A549 (cell line): ENCODE results near the gene STAT4.

Source experiments
- CHD4 ChIP-seq: fragments of 200-600 bp; sonication (generic); IDR thresholded peaks from 2 replicates; pipeline ENCODE4 v1.6.1; 2016; ENCODE audit warnings: antibody characterized with exemption, mild to moderate bottlenecking, borderline replicate concordance
- CTCF ChIP-seq: fragments of >200 bp; sonication (Bioruptor Twin); formaldehyde crosslinking; IDR thresholded peaks from 3 replicates; pipeline ENCODE4 v1.5.1; 2016
- JUN ChIP-seq, 2 experiments: fragments of >200 bp; sonication (Bioruptor Twin); formaldehyde crosslinking; IDR thresholded peaks; 2 replicates in 1 of 2; 3 replicates in 1 of 2; pipeline ENCODE4 v1.6.1; 2016 to 2017
- MAX ChIP-seq: IDR thresholded peaks from 2 replicates; pipeline ENCODE4 v1.6.1; 2012
- MYC ChIP-seq: IDR thresholded peaks from 2 replicates; pipeline ENCODE4 v1.6.1; 2012; ENCODE audit warnings: mild to moderate bottlenecking, inconsistent platforms, low read length, improper control_type of control experiment, borderline replicate concordance
- PHF8 ChIP-seq: fragments of 200-600 bp; sonication (generic); IDR thresholded peaks from 2 replicates; pipeline ENCODE4 v1.6.1; 2016; ENCODE audit warnings: low read depth, mild to moderate bottlenecking, antibody characterized with exemption, moderate library complexity, borderline replicate concordance
- RAD21 ChIP-seq, 2 experiments: fragments of >200 bp in 1 of 2; sonication (Bioruptor Twin) in 1 of 2; formaldehyde crosslinking in 1 of 2; IDR thresholded peaks in 1 of 2; conservative IDR thresholded peaks in 1 of 2; 2 replicates in 1 of 2; 3 replicates in 1 of 2; pipeline ENCODE4 v1.6.1; 2012 to 2018; ENCODE audit warnings: inconsistent platforms in 1 of 2
- RARB ChIP-seq: fragments of 250-450 bp; sonication (Bioruptor Pico); IDR thresholded peaks from 2 replicates; pipeline ENCODE4 v1.8.0; 2021; ENCODE audit warnings: mild to moderate bottlenecking, moderate library complexity
- USF2 ChIP-seq: fragments of 450-650 bp; IDR thresholded peaks from 2 replicates; pipeline ENCODE4 v1.6.1; 2014; ENCODE audit warnings: antibody characterized with exemption

GRCh38 chr2:191117341-191117740, 33.5 kb downstream of the STAT4 start:
- TF ChIP-seq RAD21 (conservative IDR thresholded peaks at IDR 0.05 in 1 of 2, IDR thresholded peaks at IDR 0.05 in 1 of 2): no peak
- no peak for TF ChIP-seq CTCF
- TF ChIP-seq USF2: no peak
- TF ChIP-seq CHD4: no peak
- TF ChIP-seq RARB (CRISPR knock-in tag): no peak
- no peak for TF ChIP-seq PHF8
- no peak for TF ChIP-seq MYC
- no peak for TF ChIP-seq JUN (IDR thresholded peaks at IDR 0.05)
- no peak for TF ChIP-seq MAX
